ENCODE data around the gene CERS2. TPM values are rescaled to one million over a fixed set of nuclear protein-coding genes. Genes with fewer than 3 reads are reported as not detected.
A peak's percentile ranks its signal among the peaks of the same experiment; 100 is the strongest.
"Not testable (repeated sequence)": the region's sequence is repeated elsewhere in the genome, so short reads cannot be mapped to it uniquely, and the experiment has no call there.

CERS2 gene
- total and polyA plus RNA-seq, 10 donors = 63.4 to 128 (median 86.3) TPM

GRCh38 chr1:150954708-150955107 lies 19.9 kb downstream of the CERS2 start:
- Histone ChIP-seq H3K27me3 (replicated peaks in 1 of 7) (no peaks in the 10 kb centered on the region), H3K27ac (no peak overlapping the region), H3K4me1 (no peaks in the 10 kb centered on the region), H3K36me3 (peaks cover 0 to 100% (median 89%) of the 10 kb centered on the region in 6 donors), H3K9me3 (no peaks in the 10 kb centered on the region), H3K4me3 (no peak overlapping the region)
- WGBS, 5 donors = 93 to 97% (median 94%) methylated on average over 3 of the region's 3 CpGs
- TF ChIP-seq CTCF (IDR thresholded peaks at IDR 0.05 in 8 of 11, conservative IDR thresholded peaks at IDR 0.05 in 3 of 11) (no peak), POLR2A (IDR thresholded peaks at IDR 0.05) (no peak), POLR2AphosphoS5 (IDR thresholded peaks at IDR 0.05) (no peak)
- intact Hi-C loops (cut with DNase I; ENCODE audit: low total_unique reads) = no loop called here
- peak; percentile 6 for DNase-seq

- no peaks in the 10 kb centered on the region for H3K27me3 ChIP-seq (replicated peaks in 1 of 7)
- H3K4me1 ChIP-seq = no peaks in the 10 kb centered on the region
- intact Hi-C loops (cut with DNase I; ENCODE audit: low total_unique reads) = no loop called here
- no peak overlapping the region for H3K4me3 ChIP-seq
- 81 to 94% (median 87%) methylated on average over 5 of the region's 5 CpGs for WGBS, 5 donors
- peaks cover 3 to 100% (median 99%) of the 10 kb centered on the region in 6 donors for H3K36me3 ChIP-seq
- TF ChIP-seq POLR2AphosphoS5 (IDR thresholded peaks at IDR 0.05) (no peak), POLR2A (IDR thresholded peaks at IDR 0.05) (no peak), CTCF (IDR thresholded peaks at IDR 0.05 in 8 of 11, conservative IDR thresholded peaks at IDR 0.05 in 3 of 11) (no peak)
- no peak for DNase-seq
- no peaks in the 10 kb centered on the region for H3K9me3 ChIP-seq
- no peak overlapping the region for H3K27ac ChIP-seq
These were observed 29.8 kb downstream of the CERS2 start for GRCh38 chr1:150944856-150945255.

GRCh38 chr1:150931773-150932172 lies 42.9 kb downstream of the CERS2 start:
- peaks cover 0 to 20% (median 18%) of the 10 kb centered on the region in 8 donors for H3K9me3 ChIP-seq
- no peak for TF ChIP-seq POLR2AphosphoS5 (IDR thresholded peaks at IDR 0.05)
- TF ChIP-seq POLR2A (IDR thresholded peaks at IDR 0.05) = no peak
- no peak for TF ChIP-seq CTCF (IDR thresholded peaks at IDR 0.05 in 8 of 11, conservative IDR thresholded peaks at IDR 0.05 in 3 of 11)
- peaks cover 8 to 42% (median 26%) of the 10 kb centered on the region in 6 donors for H3K4me1 ChIP-seq
- DNase-seq = no peak
- peaks cover 0 to 95% (median 84%) of the 10 kb centered on the region in 6 donors for H3K36me3 ChIP-seq
- H3K4me3 ChIP-seq = no peak overlapping the region
- no peaks in the 10 kb centered on the region for H3K27me3 ChIP-seq (replicated peaks in 1 of 7)
- intact Hi-C loops (cut with DNase I; ENCODE audit: low total_unique reads) = no loop called here
- no peak overlapping the region for H3K27ac ChIP-seq
- 94 to 100% (median 100%) methylated on average over 1 of the region's 1 CpG for WGBS, 5 donors

- peaks cover 0 to 20% (median 18%) of the 10 kb centered on the region in 8 donors for H3K9me3 ChIP-seq
- peaks cover 8 to 37% (median 22%) of the 10 kb centered on the region in 6 donors for H3K4me1 ChIP-seq
- DNase-seq; H3K4me3 ChIP-seq; H3K27ac ChIP-seq; H3K27me3 ChIP-seq (replicated peaks in 1 of 7): not testable (repeated sequence)
- WGBS, 5 donors = 90 to 99% (median 98%) methylated on average over 5 to 6 of the region's 6 CpGs
- peaks cover 0 to 65% (median 59%) of the 10 kb centered on the region in 6 donors for H3K36me3 ChIP-seq
- intact Hi-C loops (cut with DNase I; ENCODE audit: low total_unique reads) = loop anchor here (10.0 kb wide), 1 partner anchor 46 kb away; the partner anchor contains the start of gene CERS2
These were observed 45.9 kb downstream of the CERS2 start for GRCh38 chr1:150928775-150929174.

Data from spleen (tissue), 11 donors.